HEK293T (cell line): Measurements from ENCODE around the gene ADCY10.

Experiments used
- CTCF ChIA-PET: fragments of 350-600 bp; formaldehyde crosslinking; extraction: SDS; loops from one replicate; lab custom pipeline; 2021; ENCODE audit warnings: antibody characterized with exemption, inconsistent platforms; lab: Yijun Ruan, JAX
- POLR2A ChIA-PET: fragments of 350-600 bp; formaldehyde crosslinking; extraction: SDS; loops from one replicate; lab custom pipeline; 2020; ENCODE audit warnings: antibody characterized with exemption, inconsistent platforms; lab: Yijun Ruan, JAX
- DNase-seq: peaks from one replicate; pipeline ENCODE4 v3.0.0; 2012; ENCODE audit warnings: mixed read lengths; ENCODE audit errors: extremely low spot score
- ARNT ChIP-seq: fragments of 450-650 bp; IDR thresholded peaks from 2 replicates; pipeline ENCODE4 v1.6.1; 2017; ENCODE audit warnings: mild to moderate bottlenecking
- BHLHE40 ChIP-seq: fragments of 450-650 bp; IDR thresholded peaks from 2 replicates; pipeline ENCODE4 v1.6.1; 2016; ENCODE audit warnings: mild to moderate bottlenecking, moderate library complexity, borderline replicate concordance
- CTBP1 ChIP-seq: fragments of 450-650 bp; IDR thresholded peaks from 2 replicates; pipeline ENCODE4 v1.6.1; 2016; ENCODE audit warnings: borderline replicate concordance
- ELF4 ChIP-seq: fragments of 450-650 bp; IDR thresholded peaks from 2 replicates; pipeline ENCODE4 v1.6.1; 2017; ENCODE audit warnings: antibody characterized with exemption
- FOXA1 ChIP-seq: fragments of 450-650 bp; IDR thresholded peaks from 2 replicates; pipeline ENCODE4 v1.6.1; 2016; ENCODE audit warnings: mild to moderate bottlenecking
- FOXK2 ChIP-seq: fragments of 450-650 bp; IDR thresholded peaks from 2 replicates; pipeline ENCODE4 v1.6.1; 2016; ENCODE audit warnings: mild to moderate bottlenecking
- FOXM1 ChIP-seq: fragments of 450-650 bp; IDR thresholded peaks from 2 replicates; pipeline ENCODE4 v1.6.1; 2017; ENCODE audit warnings: mild to moderate bottlenecking, borderline replicate concordance
- HDGF ChIP-seq: fragments of 450-650 bp; IDR thresholded peaks from 2 replicates; pipeline ENCODE4 v1.6.1; 2017; ENCODE audit warnings: antibody characterized with exemption, borderline replicate concordance
- L3MBTL2 ChIP-seq: fragments of 450-650 bp; conservative IDR thresholded peaks from 2 replicates; pipeline ENCODE4 v1.6.1; 2016; ENCODE audit warnings: mild to moderate bottlenecking
- LEF1 ChIP-seq: fragments of 450-650 bp; IDR thresholded peaks from 2 replicates; pipeline ENCODE4 v1.6.1; 2017; ENCODE audit warnings: mild to moderate bottlenecking, borderline replicate concordance
- NFRKB ChIP-seq: fragments of 450-650 bp; IDR thresholded peaks from 2 replicates; pipeline ENCODE4 v1.6.1; 2016; ENCODE audit warnings: mild to moderate bottlenecking, moderate library complexity
- PKNOX1 ChIP-seq: fragments of 450-650 bp; IDR thresholded peaks from 2 replicates; pipeline ENCODE4 v1.6.1; 2016
- SP1 ChIP-seq: fragments of 450-650 bp; IDR thresholded peaks from 2 replicates; pipeline ENCODE4 v1.6.1; 2017
- SUZ12 ChIP-seq: fragments of 450-650 bp; IDR thresholded peaks from 2 replicates; pipeline ENCODE4 v1.6.1; 2016; ENCODE audit warnings: mild to moderate bottlenecking
- TARDBP ChIP-seq: fragments of 450-650 bp; IDR thresholded peaks from 2 replicates; pipeline ENCODE4 v1.6.1; 2016
- ZNF384 ChIP-seq: fragments of 450-650 bp; IDR thresholded peaks from 2 replicates; pipeline ENCODE4 v1.6.1; 2016

Gene ADCY10

GRCh38 chr1:167763525-167764220 is 150.3 kb downstream of the ADCY10 start:
- TF ChIP-seq ZNF384 (no peak), NFRKB (no peak), PKNOX1 (no peak), SUZ12 (no peak), BHLHE40 (no peak), FOXA1 (no peak), LEF1 (no peak), L3MBTL2 (no peak), SP1 (no peak), CTBP1 (no peak), ARNT (no peak), HDGF (no peak), FOXK2 (no peak), FOXM1 (no peak), ELF4 (no peak), TARDBP (no peak)
- POLR2A ChIA-PET: no interaction called here
- no peak for DNase-seq
- CTCF ChIA-PET: no interaction called here

- ChIA-PET CTCF (no interaction called here), POLR2A (no interaction called here)
- TF ChIP-seq PKNOX1 (no peak), SUZ12 (no peak), HDGF (no peak), CTBP1 (no peak), NFRKB (no peak), ARNT (no peak), FOXM1 (no peak), FOXA1 (no peak), FOXK2 (no peak), LEF1 (no peak), L3MBTL2 (no peak), ELF4 (no peak), SP1 (no peak)
- no peak for DNase-seq
These were observed 151.7 kb downstream of the ADCY10 start for GRCh38 chr1:167762061-167762746.

GRCh38 chr1:167761400-167761799 is 152.5 kb downstream of the ADCY10 start:
- no peak for DNase-seq
- ChIA-PET POLR2A (no interaction called here), CTCF (no interaction called here)
- TF ChIP-seq PKNOX1 (no peak), FOXM1 (no peak), ELF4 (no peak), HDGF (no peak), L3MBTL2 (no peak), ARNT (no peak), NFRKB (no peak)
